GM19043 (cell line): Measurements from ENCODE around the gene PLSCR3.

Experiments used
- ATAC-seq: cut with Tn5 transposase; IDR thresholded peaks from one replicate; pipeline ENCODE4 v1.9.1; 2021; ENCODE audit warnings: low read depth; ENCODE audit not compliant: unreplicated experiment

PLSCR3 gene

GRCh38 chr17:7407082-7407481, 12.8 kb upstream of the PLSCR3 start:
- ATAC-seq = no peak

- ATAC-seq = no peak
These were observed 12.0 kb upstream of the PLSCR3 start for GRCh38 chr17:7406235-7406825.

DNA sequence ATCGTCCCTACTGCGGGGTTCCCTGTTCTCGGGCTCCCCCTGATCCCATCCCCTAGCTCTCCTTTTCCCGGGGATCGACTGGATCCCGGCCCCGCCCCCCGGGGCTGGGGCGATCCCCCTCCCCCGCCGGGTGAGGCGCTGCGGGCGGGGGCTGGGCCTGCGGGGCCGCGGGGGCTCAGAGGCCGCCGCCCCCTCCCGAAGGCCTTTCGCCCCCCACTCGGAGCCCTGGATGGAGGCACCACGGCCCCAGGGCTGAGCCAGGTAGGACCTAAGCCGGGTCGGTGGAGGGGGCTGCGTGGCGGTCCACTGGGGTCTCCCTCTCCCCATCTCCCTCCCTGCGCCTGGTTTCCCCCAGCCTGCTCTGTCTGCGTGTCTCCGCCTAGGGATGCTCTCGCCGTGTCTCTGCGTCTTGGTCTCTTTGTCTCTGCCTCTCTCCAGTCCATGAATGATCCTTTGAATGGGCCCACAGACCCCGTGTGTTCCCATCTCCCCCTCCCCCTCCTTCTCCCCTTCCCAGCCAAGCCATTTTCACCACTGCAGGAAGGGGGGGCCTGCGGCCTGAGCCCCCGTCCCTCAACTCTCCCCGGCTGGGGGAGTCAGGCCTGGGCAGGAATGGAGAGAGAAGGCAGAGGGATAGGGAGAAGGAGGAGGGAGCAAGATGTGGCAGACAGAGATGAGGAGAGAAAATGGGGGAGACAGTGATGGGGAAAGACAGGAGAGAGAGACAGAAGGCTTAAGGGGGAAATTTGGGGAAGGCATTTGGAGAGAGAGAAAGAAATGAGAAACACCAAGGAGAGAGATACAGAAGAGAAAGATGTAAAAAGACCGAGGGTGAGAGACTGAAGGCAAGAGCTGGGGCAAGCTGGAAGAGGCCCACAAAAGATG, 11.3 kb upstream of the PLSCR3 start:
- ATAC-seq = no peak

DNA sequence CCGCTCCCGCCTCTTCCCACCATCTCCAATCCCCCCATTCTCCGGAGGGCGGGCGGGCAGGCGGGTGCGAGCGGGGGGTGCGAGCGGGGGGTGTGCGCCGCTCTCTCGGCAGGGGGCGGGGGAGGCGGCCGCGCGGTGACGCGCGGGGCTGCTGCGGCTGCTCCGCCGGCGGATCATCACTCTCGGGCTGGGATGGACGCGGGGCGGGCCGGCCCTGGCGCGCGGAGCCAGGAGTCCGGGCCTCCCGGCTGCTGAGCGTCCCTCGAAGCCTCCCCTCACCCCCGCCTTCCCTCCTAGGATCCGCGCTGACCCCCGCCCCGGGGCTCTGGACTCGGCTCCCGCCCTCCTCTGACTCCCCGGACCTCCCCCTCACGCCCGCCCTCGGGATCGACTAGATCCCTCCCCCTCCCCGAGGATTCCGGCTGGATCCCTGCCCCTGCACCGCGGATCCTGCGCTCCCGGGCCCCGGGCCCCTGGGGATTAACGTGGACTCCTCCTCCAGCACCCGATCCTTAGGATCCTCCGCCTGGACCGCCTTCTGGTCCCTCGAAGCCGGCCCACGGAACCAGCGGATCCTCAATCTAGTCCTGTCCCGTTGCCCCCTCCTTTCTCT, 10.5 kb upstream of the PLSCR3 start:
- ATAC-seq = no peak

- peak; percentile 94 for ATAC-seq
These were observed 9.8 kb upstream of the PLSCR3 start, which contains the start of gene TMEM256 for GRCh38 chr17:7403977-7404736. Gene TMEM256, minus strand, starts transcription at chr17:7404097. Its CDS starts 13 bp downstream, at chr17:7404084.

DNA sequence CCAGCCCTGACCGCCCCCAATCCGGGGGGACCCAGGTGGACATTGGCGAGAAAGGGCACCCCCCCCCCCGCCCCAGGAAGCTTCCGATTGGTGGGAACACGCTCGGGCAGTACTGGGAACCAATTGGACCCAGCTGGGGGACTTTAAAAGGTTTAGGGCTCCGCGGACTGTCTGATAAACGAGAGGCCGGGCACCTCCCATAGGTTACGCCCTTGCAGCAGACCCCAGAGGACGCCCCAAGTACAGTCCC, 9.3 kb upstream of the PLSCR3 start:
- no peak for ATAC-seq

- no peak for ATAC-seq
These were observed 8.9 kb upstream of the PLSCR3 start for GRCh38 chr17:7403043-7403726.

- ATAC-seq = no peak
These were observed 4.3 kb upstream of the PLSCR3 start for GRCh38 chr17:7398612-7399011.

DNA sequence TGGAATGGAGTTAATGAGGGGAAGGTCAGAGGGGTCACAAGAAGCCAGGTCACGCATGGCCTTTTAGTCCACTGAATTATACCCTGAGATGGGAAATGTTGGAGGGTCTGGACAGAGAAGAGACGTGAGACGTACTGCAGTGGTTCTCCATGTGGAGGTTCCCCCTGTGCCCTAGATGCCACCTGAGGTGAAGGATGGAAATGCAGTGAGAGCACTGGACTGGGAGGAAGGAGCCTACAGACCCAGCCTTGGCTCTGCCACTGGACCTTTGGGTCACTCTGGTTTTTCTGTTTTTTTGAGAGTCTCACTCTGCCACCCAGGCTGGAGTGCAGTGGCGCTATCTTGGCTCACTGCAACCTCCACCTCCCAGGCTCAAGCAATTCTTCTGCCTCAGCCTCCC, 1.8 kb upstream of the PLSCR3 start:
- ATAC-seq = no peak

DNA sequence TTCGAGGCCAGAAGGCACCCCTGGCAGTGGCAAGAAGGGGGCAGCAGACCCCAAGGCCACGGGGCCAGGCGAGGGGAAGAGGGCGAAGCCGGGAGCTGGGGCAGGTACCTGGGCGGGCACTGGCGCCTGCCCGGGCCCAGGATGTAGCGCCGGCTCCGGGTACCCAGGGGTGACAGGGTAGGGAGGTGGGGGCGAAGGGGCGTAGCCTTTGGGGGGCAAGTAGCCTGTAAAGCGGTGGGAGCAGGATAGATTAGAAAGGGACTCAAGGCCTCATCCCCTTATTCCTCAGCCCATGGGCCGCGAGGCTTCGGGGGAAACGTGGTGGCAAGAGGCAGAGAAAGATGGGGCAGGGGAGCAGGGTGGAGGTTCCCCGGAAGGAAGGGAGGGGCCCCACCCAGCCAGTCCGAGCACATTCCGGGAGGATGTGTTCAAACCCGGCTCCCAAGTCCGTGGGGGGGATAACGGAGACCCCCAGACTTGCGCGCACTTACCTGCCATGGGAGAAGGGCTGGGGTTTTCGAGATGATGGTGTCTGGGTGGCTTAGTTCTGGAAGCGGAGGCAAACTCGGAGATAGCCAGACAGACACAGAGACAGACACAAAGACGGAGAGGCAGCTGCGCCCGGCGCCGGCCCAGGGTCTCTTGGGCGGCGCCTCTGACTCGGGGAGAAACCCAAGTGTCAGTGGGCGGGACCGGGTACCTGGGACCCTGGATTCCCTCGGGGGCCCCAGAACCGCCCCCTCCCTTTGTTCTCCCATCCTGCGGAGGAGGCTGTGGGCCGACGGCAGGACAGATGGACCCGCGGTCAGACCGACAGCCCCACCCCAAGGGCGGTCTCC, 493 bp downstream of the PLSCR3 start:
- ATAC-seq = no peak

DNA sequence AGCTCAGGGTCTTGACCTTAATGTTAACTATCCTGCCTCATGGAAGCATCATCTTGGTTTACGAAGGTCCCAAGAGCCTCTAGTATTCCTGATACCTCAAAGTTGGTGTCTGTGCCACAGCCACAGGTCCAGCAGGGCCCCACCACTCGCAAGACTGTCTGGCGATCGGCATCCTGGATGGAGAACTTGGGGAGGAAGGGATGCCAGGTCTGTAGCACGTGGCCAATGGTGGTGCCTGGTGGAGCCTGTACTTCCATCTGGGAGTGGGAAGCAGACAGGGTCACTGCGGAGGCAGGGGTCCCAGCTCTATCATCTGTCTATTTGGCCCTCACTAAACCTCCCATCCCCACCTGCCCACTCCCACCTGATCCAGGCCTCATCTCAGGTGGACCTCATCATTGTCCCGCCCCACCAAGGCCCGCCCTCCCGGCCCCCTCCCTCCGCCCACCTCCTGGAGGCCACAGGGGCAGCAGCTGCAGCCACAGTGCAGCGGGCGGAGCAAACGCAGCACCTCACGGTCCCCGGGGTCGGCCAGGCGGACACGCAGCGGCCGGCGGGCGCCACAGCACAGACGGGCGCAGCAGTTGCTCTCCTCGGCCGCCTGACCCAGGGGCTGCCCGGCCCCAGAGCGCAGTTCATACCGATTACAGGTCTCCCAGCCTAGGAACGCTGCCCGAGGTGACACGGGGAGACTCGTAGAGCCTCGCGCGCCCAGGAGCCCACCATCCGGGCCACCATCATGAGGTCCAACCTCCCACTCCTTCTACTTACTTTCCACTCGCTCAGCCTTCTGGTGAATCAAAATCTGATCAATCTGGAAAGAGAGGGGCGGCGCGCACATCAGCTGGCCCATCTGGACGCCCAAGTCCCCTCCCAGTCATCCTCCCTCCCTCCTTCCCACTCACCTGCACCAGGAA, 1.4 kb downstream of the PLSCR3 start:
- ATAC-seq = no peak

DNA sequence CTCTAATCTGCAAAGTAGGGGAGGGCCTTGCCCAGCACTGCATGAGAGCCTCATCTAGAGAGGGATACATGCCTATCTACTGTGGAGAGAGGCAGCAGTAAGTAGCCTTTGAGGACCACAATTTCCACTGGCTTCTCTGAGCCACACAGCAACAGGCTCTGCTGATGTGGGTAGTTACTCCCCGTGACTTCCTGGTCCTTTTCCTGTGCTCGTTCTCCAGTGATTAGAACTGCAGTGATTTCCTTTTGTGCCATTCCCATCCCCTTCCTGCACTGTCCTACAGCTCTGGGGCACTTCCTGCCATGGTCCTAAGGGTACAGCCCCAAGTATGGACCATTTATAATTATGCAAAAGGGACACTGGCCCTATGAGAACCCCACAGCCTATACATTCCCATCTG, 3.0 kb downstream of the PLSCR3 start:
- no peak for ATAC-seq

GRCh38 chr17:7389924-7390910, 4.1 kb downstream of the PLSCR3 start:
- no peak for ATAC-seq

DNA sequence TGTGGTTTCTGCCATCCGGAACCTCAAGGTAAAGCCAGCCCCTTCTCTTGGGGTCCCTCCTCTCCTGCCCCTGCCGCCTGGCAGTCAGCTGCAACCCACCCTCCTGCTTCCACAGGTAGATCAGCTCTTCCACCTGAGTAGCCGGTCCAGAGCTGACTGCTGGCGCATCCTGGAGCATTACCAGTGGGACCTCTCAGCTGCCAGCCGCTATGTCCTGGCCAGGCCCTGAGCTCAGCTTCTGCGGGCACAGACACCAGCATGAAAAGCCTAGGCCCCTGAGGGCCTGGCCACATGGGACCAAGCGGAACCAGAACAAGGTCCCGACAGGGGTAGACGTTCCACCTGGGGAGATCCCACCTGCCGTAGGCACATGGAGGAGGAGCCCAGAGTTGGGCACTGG, 5.5 kb downstream of the PLSCR3 start:
- no peak for ATAC-seq

GRCh38 chr17:7384489-7385081, 9.7 kb downstream of the PLSCR3 start:
- no peak for ATAC-seq

DNA sequence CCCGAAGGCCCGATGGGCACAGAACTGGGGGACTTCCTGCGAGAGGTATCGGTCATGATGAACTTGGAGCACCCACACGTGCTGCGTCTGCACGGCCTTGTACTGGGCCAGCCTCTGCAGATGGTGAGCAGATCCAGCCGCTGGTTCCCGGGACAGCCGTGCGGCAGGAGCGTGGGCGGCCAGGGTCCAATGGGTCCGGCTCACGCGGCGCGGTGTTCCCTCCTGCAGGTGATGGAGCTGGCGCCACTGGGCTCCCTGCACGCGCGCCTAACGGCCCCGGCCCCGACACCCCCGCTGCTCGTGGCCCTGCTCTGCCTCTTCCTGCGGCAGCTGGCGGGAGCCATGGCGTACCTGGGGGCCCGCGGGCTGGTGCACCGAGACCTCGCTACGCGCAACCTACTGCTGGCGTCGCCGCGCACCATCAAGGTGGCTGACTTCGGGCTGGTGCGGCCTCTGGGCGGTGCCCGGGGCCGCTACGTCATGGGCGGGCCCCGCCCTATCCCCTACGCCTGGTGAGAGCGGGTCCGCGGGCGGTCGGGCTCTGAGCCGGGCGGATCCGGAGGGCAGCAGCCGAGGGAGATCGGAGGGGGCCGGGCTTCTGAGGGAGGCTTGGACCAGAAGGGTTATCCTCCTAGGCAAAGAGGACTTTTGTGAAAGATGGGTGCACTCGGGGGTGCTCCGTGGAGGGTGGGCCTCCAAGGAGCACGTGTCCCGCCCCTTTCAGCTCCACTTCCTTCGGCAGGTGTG, 10.4 kb downstream of the PLSCR3 start:
- ATAC-seq = peak; percentile 51

- ATAC-seq = no peak
These were observed 11.0 kb downstream of the PLSCR3 start for GRCh38 chr17:7383371-7383741.
